ENCODE data around the gene FAM117A.
"Not testable (repeated sequence)": the region's sequence is repeated elsewhere in the genome, so short reads cannot be mapped to it uniquely, and the experiment has no call there.

The FAM117A gene

DNA sequence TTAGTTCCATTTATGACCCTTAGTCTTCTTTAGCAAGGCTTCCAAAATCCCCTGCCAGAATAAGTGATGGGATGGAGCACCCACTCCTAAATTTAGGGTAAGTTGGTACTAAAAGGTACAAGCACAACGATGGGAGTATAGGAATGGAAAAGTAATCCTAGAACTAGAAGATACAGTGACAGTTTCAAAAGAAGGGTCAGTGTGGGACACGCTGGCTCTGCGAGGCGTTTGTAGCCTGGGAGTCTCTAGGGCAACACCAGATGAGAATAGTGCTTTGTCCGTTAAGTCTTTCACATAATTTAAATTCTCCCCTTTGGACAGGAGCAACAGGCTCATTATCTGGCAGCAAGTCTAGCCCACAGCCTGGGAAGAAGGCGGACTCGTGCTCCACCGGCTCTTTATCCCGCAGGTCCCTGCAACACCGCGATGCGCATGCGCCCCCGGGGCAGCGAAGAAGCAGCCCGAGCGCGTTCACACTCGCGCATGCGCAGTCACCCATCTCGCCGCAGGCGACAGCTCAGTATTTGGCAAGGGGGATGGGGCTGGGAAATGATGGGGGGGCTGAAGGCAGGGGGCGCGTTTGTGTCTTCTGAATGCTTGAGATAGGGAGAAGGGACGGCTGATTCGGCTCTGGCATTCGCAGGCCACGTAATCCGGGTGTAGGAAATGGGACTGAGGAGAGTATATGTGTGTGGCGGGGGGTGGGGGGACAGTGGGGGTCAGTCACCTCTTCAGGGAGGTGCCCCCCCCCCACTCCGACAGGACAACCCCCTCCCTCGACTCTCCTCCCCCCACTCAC is 86.6 kb downstream of the FAM117A start:
- DNase-seq: peak; percentile 96 to 99 (median 98)

DNA sequence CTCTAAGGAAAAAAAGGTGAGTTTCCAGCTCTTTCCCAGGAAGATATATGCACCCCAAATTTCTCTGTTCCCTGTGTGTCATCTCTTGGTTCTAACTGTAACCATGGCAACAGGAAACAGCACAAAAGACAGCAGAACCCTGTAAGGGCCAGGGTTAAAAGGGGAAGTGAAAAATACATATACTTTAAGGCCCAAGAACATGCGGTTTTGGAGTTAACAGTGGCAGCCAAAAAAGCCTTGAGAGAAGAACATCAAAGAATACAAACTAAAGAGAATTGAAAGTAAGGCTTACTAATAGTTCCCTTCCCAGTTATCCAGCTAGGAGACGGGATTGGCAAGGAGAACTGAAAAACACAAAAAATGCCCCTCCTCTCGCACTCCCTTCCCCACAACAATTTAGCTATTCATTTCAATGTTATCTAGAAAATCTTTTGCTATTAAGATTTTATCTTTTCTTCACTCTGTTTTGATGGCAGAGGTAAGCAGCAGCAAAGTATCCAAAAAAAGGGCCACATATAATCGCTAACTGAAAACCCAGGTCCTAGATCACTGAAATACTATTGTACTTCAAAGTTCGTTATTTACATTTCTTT is 87.6 kb downstream of the FAM117A start:
- peak; percentile 77 to 96 (median 86) for DNase-seq

DNA sequence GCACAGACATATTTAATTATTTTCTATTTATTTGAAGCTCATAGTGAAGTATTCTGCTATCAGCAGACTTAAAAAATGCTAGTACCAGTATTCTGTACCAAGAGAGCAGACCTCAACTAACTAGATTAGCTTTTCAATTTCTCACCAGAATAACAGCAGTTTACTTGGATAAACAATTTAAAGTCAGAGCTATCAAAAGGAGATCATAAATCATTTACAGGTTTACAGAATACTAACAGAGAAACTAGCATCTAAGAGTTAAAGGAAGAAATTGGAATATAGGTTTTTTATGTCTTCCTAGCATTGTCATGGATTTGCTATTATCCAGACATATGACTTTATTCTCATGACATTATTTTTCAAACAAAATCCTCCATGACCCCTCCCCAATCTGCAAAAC is 89.4 kb downstream of the FAM117A start:
- no peak for DNase-seq

DNA sequence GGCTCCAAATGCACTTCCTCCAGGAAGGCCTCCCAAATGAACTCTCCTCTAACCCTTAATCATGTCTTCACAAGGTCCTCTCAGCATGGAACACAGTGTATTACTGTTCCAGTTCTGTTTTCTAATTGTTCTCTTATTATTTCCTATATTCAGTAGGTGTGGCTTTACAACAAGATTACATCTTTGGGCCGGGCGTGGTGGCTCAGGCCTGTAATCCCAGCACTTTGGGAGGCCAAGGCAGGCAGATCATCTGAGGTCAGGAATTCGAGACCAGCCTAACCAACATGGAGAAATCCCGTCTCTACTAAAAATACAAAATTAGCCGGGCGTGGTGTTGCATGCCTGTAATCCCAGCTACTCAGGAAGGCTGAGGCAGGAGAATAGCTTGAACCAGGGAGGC is 90.3 kb downstream of the FAM117A start:
- DNase-seq: not testable (repeated sequence)

DNA sequence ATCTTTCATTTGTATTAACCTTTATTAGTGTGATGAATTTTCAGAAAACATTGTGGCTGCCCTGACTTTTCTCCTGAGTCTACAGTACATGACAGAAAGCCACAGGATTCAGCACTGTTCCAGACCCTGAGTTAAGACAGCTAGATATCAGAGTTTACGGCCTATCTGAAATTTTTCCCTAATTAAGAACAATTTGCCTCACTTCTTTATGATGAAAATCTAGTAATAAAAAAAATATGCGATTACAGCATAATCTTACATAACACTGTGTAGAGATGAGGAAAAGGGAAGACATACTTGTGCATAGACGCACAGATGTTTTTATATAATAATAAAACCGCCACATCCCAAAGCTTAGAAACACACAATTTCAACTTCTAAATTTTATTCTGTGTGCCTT is 93.3 kb downstream of the FAM117A start:
- no peak for DNase-seq

DNA sequence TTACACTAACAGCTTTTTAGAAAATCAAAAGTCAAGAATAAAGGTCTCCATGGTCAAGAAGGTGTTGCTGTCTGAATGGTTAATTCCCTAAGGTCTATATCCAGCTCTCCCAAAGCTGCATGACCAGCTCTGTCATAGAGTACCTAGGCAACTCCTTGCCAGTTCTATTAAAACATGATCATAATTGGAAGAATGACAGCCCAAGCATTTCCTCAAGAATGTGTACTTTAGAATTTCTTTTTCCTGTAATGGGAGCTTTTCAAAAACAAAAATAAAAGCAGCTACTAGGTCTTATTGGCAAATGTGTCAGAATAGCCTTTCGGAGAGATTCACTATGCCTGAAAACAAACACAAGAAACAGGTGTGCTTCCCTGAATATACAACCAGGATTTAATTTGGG is 93.9 kb downstream of the FAM117A start:
- no peak for DNase-seq

DNA sequence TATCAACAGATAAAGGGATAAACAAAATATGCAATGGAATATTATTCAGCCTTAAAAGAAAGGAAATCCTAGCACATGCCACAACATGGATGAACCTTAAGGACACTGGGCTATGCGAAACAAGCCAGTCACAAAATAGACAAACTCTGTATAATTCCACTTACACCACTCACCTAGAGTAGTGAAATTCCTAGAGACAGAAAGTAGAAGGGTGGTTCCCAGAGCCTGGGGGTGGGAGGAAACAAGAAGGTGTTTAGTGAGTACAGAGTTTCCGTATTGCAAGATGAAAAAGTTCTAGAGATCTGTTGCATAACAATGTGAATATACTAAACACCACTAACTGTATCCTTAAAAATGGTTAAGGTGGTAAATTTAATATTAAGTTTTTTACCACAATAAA is 96.1 kb downstream of the FAM117A start:
- DNase-seq: no peak

DNA sequence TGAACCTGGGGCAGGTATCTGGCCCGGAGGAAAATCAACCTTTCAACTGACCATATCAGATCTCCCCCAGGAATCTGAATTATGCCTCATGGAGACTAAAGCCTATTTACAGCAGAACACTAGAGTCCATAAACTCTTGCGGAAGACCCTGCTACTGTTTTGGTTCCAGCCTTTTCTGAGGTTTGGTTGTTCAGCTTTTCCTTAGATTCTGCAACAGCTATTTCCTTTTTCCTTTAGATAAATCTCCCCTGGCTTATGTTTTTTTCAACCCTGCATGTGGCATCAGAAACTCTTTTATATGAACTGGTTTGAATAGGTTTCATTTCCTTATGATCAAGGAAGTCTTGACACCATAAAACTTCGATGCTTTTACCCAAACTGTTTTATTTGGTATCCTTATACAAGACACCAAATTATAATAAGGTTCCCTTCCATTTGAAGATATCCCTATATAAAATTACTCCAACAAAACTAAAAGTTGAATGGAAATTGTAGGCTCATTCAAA is 99.2 kb downstream of the FAM117A start:
- no peak for DNase-seq

All from suppressor macrophage (primary cell).